NK-92 (cell line): ENCODE measurements around the gene SLC38A9.
"Not testable (repeated sequence)": the region's sequence is repeated elsewhere in the genome, so short reads cannot be mapped to it uniquely, and the experiment has no call there.

ENCODE experiments used
- DNase-seq: peaks from one replicate; lab custom pipeline; 2025; ENCODE audit not compliant: unreplicated experiment; lab: John Stamatoyannopoulos, UW

The SLC38A9 gene

DNA sequence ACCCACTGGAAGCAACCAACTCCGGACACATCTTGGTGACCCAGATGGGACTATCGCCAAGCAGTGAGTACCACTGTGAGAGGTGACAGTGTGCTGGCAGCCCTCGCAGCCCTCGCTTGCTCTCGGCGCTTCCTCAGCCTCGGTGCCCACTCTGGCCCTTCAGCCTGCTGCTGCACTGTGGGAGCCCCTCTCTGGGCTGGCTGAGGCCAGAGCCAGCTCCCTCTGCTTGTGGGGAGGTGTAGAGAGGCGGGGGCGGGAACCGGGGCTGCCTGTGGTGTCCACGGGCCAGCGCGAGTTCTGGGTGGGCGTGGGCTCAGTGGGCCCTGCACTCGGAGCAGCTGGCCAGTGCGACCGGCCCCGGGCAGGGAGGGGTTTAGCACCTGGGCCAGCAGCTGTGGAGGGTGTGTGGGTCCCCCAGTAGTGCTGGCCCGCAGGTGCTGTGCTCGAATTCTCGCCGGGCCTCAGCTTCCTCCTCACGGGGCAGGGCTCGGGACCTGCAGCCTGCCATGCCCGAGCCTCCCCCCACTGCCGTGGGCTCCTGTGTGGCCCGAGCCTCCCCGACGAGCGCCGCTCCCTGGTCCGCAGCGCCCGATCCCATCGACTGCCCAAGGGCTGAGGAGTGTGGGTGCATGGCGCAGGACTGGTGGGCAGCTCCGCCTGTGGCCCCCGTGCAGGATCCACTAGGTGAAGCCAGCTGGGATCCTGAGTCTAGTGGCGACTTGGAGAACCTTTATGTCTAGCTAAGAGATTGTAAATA lies 98.8 kb downstream of the SLC38A9 start:
- DNase-seq, result no peak

DNA sequence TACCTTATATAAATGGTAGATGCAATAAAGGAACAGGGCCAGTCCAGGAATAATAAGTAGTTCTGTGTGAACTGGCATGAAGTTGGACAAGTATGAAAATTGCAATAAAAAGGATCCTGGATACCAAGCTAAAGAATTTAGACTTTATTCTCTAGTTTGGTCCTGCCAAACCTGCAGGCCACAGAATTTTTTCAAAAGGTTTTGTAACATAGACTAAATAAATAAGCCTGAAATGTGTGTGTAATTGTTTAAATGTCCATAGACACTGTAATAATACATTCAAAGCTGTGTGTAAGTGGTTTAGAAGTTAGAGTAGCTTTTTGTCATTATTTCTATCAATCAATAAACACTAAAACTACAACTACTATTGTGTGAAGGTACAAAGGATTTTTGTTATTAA lies 101.6 kb downstream of the SLC38A9 start:
- DNase-seq, result no peak

DNA sequence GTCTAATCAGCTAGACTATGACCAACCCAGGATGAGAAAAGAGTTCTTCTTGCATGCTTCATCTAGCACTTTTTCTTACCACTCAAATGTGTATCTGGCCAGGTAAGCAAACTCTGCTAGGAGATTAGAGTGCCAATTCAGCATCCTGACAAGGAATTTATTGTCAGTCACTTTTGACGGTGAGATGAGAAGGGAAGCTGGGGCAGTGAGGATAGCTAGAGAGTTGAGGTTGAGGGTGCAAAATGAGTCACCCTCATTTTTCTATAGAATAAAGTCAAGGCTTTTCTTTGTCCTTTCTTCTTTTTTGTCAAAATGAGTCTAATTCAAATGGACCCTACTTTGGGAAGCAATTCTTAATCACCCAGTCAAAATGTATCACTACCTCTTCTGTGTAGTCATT lies 102.7 kb downstream of the SLC38A9 start:
- DNase-seq, result no peak

DNA sequence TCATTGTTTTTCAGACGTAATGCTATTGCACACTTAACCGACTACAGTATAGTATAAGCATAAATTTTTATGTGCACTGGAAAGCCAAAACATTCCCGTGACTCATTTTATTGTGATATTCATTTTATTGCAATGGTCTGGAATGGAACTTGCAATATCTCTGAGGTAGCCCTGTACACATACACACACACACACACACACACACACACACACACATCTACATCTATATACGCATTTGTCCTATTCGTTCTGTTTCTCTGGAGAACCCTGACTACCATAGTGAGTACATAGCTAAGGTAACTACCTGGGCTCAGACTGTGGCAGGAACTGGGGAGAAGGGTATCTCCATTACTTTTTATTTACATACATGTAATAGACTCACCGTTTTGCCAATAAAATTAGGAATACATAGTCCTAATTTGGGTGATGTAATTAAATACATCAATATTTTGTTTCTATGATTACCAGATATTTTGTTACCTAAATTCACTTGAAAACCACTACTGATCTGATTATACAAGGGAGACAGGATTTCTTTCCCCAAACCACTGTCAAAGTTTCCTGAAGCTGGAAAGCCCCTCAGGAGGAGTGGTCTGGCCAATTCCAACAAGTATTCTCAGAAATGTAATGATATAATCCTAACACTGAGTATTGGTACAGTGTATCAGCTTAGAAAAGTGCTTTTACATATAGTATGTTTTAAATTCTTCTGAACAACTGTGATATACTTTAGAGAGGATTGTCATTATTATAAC lies 103.4 kb downstream of the SLC38A9 start:
- DNase-seq, result no peak

DNA sequence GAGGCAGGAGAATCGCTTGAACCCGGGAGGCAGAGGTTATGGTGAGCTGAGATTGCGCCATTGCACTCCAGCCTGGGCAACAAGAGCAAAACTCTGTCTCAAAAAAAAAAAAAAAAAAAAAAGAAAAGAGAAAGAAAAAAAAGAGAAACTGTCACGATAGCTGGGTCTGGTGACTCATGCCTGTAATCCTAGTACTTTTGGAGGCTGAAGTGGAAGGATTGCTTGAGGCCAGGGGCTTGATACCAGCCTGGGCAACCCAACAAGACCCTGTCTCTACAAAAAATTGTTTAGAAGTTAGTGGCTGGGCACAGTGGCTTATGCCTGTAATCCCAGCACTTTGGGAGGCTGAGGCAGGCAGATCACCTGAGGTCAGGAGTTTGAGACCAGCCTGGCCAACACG lies 104.8 kb downstream of the SLC38A9 start:
- DNase-seq, result not testable (repeated sequence)

GRCh38 chr5:55604611-55605067 lies 107.5 kb downstream of the SLC38A9 start:
- no peak for DNase-seq

GRCh38 chr5:55603922-55604321 lies 108.2 kb downstream of the SLC38A9 start:
- no peak for DNase-seq

DNA sequence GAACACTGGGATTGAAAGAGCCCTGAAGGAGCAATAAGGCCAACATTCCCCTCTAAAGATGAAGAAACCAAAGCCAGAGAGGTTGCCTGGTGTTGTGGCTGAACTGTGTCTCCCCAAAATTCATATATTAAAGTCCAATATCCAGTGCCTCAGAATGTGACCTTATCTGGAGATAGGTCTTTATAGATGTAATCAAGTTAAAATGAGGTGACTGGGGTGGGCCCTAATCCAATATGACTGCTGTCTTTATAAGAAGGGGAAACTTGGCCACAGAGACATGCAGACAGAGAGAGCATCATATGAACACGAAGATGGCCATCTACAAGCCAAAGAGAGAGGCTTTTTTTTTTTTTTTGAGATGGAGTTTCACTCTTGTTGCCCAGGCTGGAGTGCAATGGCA lies 110.5 kb downstream of the SLC38A9 start:
- DNase-seq, result no peak

DNA sequence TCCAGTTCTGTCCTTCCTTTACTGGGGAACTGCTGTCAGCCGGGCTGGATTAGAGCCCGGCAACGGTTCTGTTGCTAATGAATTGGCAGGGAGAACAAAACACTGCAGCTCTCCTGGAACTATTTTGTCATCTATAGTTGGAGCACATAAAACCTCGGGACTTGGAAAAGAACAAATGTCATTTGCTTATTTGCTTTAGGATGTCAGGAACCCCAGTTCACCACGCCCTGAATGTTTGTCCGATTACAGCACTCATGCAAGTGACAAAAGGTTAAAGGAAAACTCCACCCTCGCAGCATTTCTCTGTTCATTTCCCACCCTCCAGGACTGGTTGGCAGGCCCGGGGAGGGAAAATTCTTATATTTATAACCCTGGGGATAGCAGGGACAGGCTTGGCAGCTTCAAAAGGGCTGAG lies 110.9 kb downstream of the SLC38A9 start:
- no peak for DNase-seq

DNA sequence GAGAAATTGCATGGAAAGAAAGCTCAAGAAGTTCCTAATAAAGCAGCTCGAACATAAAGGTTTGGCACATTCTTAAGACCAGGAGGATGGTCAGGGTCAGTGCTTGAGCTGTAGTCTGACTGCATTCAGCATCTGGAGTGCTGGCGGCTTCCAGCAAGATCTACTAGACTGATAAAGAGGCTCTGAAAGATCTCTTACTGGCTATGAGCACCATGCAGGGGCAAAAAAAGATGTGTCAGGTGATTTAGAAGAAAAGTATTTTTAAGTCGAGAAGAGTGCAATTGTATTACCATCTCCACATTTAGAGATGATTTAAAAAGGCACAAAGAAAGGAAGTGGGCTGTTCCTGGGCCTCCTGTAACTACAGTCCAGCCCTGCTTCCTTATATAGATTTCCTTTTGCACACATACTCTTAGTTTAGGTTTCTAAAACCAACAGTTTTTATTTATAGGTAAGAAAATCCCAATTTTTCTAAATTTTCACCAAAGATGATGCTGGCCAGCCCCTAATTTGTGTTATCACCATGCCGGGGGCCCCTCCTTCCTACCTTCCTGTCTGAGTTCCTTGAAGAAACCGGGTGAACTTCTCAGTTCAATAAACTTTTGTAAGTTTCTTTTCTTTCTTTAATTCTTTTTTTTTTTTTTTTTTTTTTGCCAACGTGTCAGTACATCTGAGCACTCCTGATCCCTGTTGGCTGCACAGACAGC lies 111.5 kb downstream of the SLC38A9 start:
- DNase-seq, result no peak

DNA sequence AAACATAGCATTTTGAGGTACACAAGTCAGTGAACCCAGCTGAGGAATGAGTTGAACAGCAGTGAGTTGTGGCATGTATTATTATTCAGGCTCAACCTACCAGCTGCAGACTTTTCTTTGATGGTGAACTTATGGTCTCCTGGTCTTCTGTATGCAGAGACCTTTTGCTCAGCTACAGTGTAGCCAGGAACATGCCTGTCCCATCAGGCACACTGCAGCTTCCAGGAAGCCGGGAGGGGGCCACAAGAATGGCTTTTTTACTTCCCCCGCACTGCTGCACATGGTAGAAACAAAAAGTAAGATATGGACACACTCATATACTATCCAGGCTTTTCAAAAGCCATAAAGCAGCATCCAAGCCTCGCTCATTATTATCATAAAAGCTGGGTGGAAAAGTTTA lies 112.0 kb downstream of the SLC38A9 start:
- no peak for DNase-seq

GRCh38 chr5:55599148-55600050 lies 112.7 kb downstream of the SLC38A9 start:
- DNase-seq, result no peak

DNA sequence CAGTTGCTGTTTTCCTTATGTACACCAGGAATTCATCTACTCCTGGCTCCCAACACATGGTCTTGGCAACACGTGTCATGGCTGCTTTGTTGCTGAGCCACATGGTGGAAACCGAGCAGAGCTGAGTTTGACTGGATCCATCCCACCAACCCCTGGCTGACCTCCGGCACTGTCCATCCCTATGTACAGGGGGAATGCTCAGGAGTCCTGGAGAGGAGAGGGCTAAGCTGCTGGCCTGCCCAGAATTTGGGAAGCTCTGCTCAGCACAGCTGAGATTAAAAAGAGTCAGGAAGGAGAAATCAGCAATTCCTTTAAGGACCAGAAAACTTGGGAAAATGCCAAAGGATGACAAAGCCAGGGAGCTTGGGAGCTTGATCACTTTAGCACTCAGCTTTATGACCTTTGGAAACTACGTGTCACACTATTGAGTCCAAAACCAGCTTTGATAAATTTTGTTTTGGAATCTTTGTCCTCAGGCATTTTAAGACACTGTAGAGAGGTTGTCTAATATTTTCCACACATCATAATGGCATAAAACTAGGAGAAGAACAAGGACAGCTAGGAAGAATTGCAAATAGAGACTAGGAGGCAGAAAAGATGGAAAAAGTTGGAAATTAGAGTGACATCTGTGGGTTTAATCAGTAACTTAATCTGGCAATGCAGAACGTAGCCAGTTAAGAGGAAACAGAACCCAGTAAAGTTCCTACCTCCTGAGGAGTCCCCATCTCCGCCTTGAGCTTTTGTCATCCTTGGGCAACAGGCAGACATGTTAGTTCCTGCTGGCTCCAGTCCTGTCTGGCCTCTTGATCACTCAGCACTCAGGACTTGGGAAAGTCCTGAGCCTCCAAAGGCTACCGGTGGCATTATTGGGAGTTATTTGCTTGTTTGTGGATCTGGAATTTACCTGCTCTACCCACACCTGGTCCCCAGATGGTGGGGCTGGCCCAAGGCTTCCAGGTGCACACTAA lies 114.8 kb downstream of the SLC38A9 start:
- no peak for DNase-seq

DNA sequence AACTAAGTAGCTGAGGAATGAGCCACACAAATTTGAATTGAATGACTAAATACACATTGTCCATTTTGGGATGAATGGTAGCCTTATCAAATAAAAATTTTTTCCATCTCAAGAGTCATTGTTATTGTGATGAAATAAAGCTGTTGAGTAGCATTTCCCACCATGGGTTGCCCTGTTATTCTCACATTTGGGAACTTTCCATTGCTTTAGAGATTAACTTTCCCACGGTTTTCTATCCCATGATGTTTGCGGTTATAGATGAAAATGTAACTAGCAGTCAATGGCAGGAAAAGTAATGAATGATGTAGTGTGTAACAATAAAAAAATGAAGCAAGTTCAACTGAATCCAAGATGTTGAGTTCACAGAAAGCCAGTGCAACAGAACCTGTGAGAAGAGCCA lies 117.5 kb downstream of the SLC38A9 start:
- no peak for DNase-seq

DNA sequence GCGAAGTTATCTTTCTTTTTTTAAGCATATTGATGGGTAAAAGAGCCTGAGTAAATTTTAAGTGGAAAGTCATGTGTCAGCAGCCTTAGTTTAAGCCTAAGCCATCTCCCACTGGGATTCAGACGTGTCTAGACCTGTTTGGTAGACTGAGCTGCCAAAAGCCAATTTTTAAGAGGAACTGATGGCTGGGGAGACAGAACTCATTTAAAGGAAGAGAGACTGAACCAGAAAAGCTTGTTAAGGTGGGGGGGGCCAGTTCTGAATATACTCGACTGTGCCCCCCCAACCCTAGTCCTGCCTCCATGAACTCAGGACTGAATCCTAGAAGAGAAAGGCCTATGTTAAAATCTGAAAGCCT lies 119.0 kb downstream of the SLC38A9 start:
- DNase-seq, result no peak

GRCh38 chr5:55592388-55593114 lies 119.6 kb downstream of the SLC38A9 start:
- no peak for DNase-seq

DNA sequence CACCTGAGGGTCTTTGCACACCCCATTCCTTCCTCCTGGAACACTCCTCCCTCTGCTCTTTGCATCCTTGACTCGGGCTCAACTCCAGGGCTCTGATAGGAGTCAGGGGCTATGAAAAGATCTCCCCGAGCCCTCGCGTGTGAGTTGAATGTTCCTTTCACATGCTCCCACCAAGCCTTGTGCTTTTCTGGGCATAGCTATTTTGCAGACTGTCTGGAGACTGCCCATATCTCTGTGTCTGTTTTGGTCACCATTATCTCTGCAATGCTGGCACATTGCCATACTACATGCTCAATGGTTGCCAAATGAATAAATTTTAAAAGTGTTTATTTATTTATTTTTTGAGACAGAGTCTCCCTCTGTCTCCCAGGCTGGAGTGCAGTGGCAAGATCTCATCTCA lies 120.4 kb downstream of the SLC38A9 start:
- no peak for DNase-seq

GRCh38 chr5:55585206-55585610 lies 126.9 kb downstream of the SLC38A9 start:
- DNase-seq, result no peak
